Type B pancreatic cell (in vitro differentiated cells): ENCODE data around the gene BIN1. TPM values are rescaled to one million over a fixed set of nuclear protein-coding genes. Genes with fewer than 3 reads are reported as not detected.

Experiments used
- DNase-seq: peaks from one replicate; pipeline ENCODE4 v3.0.0; 2021; ENCODE audit warnings: mixed read lengths; ENCODE audit not compliant: unreplicated experiment; ENCODE audit errors: extremely low spot score
- H3K27ac Mint-ChIP-seq: 2 replicates; pipeline ENCODE4 v1.8.0; 2021; ENCODE audit warnings: mild to moderate bottlenecking, mixed read lengths
- H3K27me3 Mint-ChIP-seq: 2 replicates; pipeline ENCODE4 v1.8.0; 2021; ENCODE audit warnings: mixed read lengths
- H3K36me3 Mint-ChIP-seq: 2 replicates; pipeline ENCODE4 v1.8.0; 2021; ENCODE audit warnings: mixed read lengths
- H3K4me1 Mint-ChIP-seq: one replicate; pipeline ENCODE4 v1.8.0; 2021; ENCODE audit warnings: mixed read lengths; ENCODE audit not compliant: unreplicated experiment
- H3K4me3 Mint-ChIP-seq: 2 replicates; pipeline ENCODE4 v1.8.0; 2021; ENCODE audit warnings: mild to moderate bottlenecking, mixed read lengths
- H3K9me3 Mint-ChIP-seq: 2 replicates; pipeline ENCODE4 v1.8.0; 2021; ENCODE audit warnings: mixed read lengths
- CTCF ChIP-seq: fragments of 200-600 bp; sonication (generic); conservative IDR thresholded peaks from 2 replicates; pipeline ENCODE4 v1.5.0; 2021; ENCODE audit warnings: antibody characterized with exemption, mild to moderate bottlenecking
- total RNA-seq: library from RNA; stranded (reverse); gene quantifications from 2 replicates; pipeline ENCODE4 v1.2.1, GENCODE V29; 2021; ENCODE audit warnings: low replicate concordance

The BIN1 gene
- total RNA-seq, 1 donor from 2014 or later: 63.4 TPM

GRCh38 chr2:127074358-127074757 lies 32.6 kb downstream of the BIN1 start:
- Mint-ChIP-seq H3K27ac (no peak overlapping the region), H3K36me3 (no peaks in the 10 kb centered on the region), H3K27me3 (no peaks in the 10 kb centered on the region), H3K9me3 (no peaks in the 10 kb centered on the region), H3K4me1 (peaks cover 16% of the 10 kb centered on the region), H3K4me3 (no peak overlapping the region)
- DNase-seq: no peak
- TF ChIP-seq CTCF: no peak

GRCh38 chr2:127072970-127073369 lies 34.0 kb downstream of the BIN1 start:
- Mint-ChIP-seq H3K4me1 (peaks cover 12% of the 10 kb centered on the region), H3K4me3 (no peak overlapping the region), H3K36me3 (peaks cover 1% of the 10 kb centered on the region), H3K27ac (peak overlapping the region; percentile 50), H3K9me3 (no peaks in the 10 kb centered on the region), H3K27me3 (no peaks in the 10 kb centered on the region)
- TF ChIP-seq CTCF: no peak
- no peak for DNase-seq

DNA sequence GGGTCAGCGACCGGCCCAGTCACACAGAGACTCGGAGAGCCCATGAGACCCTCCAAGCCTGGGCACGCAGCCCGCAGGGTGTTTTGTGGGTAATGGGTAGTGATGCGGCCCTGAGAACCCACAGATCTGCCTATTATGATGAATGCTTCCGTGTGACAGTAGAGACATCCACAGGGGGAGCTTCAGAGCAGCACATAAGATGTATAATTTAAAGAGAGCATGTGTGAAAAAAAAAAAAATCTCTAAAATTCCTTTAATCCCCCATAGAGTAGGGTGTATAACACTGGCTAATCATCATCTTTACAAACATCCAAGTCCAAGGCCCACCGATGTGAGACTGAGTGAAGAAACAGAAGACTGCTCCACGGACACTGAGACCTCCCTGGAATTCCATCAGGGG lies 34.6 kb downstream of the BIN1 start:
- Mint-ChIP-seq H3K36me3 (peaks cover 3% of the 10 kb centered on the region), H3K27ac (no peak overlapping the region), H3K27me3 (no peaks in the 10 kb centered on the region), H3K4me3 (no peak overlapping the region), H3K4me1 (peaks cover 12% of the 10 kb centered on the region), H3K9me3 (no peaks in the 10 kb centered on the region)
- no peak for TF ChIP-seq CTCF
- no peak for DNase-seq

DNA sequence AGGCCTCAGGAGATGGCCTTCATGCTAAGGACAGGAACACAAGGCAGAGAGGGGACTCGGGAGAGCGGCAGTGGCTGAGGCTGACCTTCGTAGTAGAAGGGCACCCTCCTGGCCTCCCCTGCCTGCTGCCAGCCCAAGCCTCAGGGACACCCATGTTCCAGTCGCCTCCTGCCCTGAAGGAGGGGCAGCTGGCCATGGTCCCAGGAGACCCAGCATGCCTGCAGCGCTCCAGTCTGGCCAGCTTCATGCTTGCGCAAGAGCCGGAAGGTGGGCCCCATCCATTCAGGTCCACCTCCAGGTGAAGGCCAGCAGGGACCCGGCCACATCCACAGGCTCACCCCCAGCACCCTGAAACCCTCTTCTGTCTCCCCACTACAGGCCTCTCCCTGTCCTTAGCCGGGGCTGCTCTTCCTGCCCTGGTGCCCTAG lies 35.0 kb downstream of the BIN1 start:
- no peaks in the 10 kb centered on the region for H3K9me3 Mint-ChIP-seq
- no peak for TF ChIP-seq CTCF
- H3K4me3 Mint-ChIP-seq: no peak overlapping the region
- DNase-seq: no peak
- H3K4me1 Mint-ChIP-seq: peaks cover 9% of the 10 kb centered on the region
- no peaks in the 10 kb centered on the region for H3K27me3 Mint-ChIP-seq
- H3K36me3 Mint-ChIP-seq: peaks cover 3% of the 10 kb centered on the region
- H3K27ac Mint-ChIP-seq: no peak overlapping the region

GRCh38 chr2:127070221-127070620 lies 36.7 kb downstream of the BIN1 start:
- Mint-ChIP-seq H3K27ac (no peak overlapping the region), H3K4me1 (peaks cover 13% of the 10 kb centered on the region), H3K9me3 (no peaks in the 10 kb centered on the region), H3K27me3 (no peaks in the 10 kb centered on the region), H3K4me3 (no peak overlapping the region), H3K36me3 (peaks cover 3% of the 10 kb centered on the region)
- TF ChIP-seq CTCF: no peak
- no peak for DNase-seq

GRCh38 chr2:127069536-127069935 lies 37.4 kb downstream of the BIN1 start:
- peak overlapping the region; percentile 61 for H3K27ac Mint-ChIP-seq
- TF ChIP-seq CTCF: no peak

More at GRCh38 chr2:127069536-127069935, 37.4 kb downstream of the BIN1 start:
- Mint-ChIP-seq H3K4me1 (peaks cover 14% of the 10 kb centered on the region), H3K4me3 (no peak overlapping the region), H3K27me3 (no peaks in the 10 kb centered on the region), H3K9me3 (no peaks in the 10 kb centered on the region), H3K36me3 (peaks cover 3% of the 10 kb centered on the region)
- no peak for DNase-seq
